T47D (cell line): Measurements from ENCODE around the gene TXNRD1.

Source experiments
- DNase-seq, 2 experiments: peaks; one replicate each; pipeline versions ENCODE4 v3.0.0 to v3.0.0-alpha.2; 2011 to 2012; ENCODE audit warnings: low read depth in 1 of 2, low spot score in 1 of 2
- JUND ChIP-seq: IDR thresholded peaks from 2 replicates; pipeline ENCODE4 v1.6.1; 2012; ENCODE audit warnings: low read depth
- in situ Hi-C: cut with HindIII; loops from 2 replicates; pipeline ENCODE4 v1.10.0; 2016; ENCODE audit warnings: low sequenced_read_pairs, low pct_unique_long_range_greater_than_20kb

The TXNRD1 gene

GRCh38 chr12:104230304-104231095 lies 14.9 kb downstream of the TXNRD1 start:
- TF ChIP-seq JUND, result no peak
- DNase-seq, result no peak
- in situ Hi-C loops, result no loop called here

DNA sequence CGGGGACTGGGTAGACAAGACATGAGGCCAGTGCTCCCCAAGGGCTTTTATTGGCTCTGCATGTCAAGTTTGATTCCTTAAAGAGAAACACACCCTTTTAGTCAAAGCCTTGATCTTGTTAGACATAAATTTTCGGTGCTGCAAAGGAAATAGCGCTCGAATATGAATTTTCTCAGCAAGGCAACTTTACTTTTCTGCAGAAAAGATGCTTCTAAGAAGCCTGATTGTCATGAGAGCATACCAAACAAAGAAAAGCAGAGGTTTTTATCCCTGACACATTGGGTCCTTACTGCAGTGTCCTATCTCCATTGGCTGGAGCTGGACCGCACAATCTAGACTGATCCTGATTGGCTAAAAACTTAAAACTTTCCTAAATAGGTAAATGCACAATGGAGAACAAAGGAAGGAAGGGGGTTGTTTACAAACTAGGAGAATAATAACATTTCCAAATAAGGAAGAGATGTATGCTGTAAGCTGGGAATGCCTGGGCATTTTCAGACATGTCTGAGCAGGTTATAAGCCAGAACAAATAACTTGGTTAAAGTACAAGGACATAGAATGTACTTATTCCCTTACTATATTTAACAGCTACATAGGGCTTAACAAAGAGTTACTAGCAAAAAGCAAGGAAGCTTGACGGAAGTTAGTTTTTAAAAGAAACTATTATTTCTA lies 17.2 kb downstream of the TXNRD1 start:
- DNase-seq, result no peak
- no peak for TF ChIP-seq JUND
- in situ Hi-C loops, result no loop called here

DNA sequence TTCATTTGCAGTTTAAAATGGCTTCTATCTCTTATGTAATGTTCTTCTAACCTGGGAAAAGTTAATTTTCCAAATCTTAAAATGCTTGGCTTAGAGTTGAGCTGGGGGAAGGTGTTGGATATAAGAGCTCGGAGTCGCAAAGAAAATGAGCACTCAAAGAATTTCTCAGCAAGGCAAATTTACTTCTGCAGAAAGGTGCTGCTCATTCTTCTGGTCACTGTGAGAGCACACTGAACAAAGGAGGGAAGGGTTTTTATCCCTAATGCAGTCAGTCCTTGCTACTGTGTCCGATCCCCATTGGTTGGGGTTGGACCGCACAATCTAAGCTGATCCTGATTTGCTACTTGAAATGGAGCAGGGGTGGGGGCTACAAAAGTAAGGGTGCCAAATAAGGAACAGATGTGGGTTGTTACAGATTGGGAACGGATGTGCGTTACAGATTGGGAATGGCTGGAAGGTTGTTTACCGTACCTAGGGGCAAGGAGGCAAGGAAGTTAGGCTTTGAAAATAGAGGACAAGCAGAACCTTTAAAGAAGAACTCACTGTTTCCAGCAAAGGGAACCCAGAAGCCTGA lies 19.4 kb downstream of the TXNRD1 start:
- no peak for TF ChIP-seq JUND
- no peak for DNase-seq
- in situ Hi-C loops, result no loop called here

- no peak for TF ChIP-seq JUND
- in situ Hi-C loops, result no loop called here
- DNase-seq, result no peak
These were observed 22.4 kb downstream of the TXNRD1 start for GRCh38 chr12:104237930-104238329.

GRCh38 chr12:104242546-104243206 lies 27.1 kb downstream of the TXNRD1 start:
- no peak for DNase-seq
- in situ Hi-C loops, result no loop called here

GRCh38 chr12:104243551-104243950 lies 28.0 kb downstream of the TXNRD1 start:
- no peak for DNase-seq
- in situ Hi-C loops, result no loop called here
- TF ChIP-seq JUND, result no peak

More at GRCh38 chr12:104242546-104243206, 27.1 kb downstream of the TXNRD1 start:
- TF ChIP-seq JUND, result no peak

DNA sequence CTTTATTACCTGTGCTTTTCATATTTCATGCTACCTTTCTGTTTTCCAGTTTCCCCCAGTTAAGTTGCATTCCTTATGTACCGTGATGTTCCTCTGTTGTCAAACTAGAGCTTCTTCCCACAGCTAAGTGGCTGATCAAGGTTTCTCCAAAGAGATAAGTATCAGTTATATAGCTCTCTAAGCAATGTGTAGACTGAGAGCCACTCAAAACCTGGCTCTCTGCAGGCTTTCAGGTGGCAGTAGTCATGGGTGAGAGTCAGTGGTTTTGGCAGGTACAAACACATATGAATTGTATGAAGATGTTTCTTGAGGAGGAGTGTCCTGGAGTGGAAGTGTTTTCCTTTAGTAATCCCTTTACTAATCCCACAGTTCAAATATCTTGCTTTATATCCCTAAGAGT lies 28.4 kb downstream of the TXNRD1 start:
- no peak for DNase-seq
- TF ChIP-seq JUND, result no peak
- in situ Hi-C loops, result no loop called here

GRCh38 chr12:104247698-104248097 lies 32.1 kb downstream of the TXNRD1 start:
- in situ Hi-C loops, result no loop called here
- DNase-seq, result no peak
- no peak for TF ChIP-seq JUND

DNA sequence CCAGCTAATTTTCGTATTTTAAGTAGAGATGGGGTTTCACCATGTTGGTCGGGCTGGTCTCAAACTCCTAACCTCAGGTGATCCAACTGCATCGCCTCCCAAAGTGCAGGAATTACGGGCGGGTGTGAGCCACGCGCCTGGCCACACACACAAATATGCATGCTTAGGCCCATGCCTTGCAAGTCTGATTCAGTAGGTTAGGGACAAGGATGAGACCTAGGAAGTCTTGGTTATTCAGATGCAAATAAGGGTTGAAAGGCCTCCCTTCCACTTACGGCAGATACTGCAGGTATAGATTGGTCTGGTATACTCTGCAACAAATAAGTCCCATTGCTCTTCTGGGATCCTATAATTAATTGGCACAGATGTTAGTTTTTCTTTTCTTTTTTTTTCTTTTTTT lies 32.9 kb downstream of the TXNRD1 start:
- TF ChIP-seq JUND, result no peak
- in situ Hi-C loops, result no loop called here
- no peak for DNase-seq

GRCh38 chr12:104249017-104249416 lies 33.4 kb downstream of the TXNRD1 start:
- in situ Hi-C loops, result no loop called here
- no peak for DNase-seq
- TF ChIP-seq JUND, result no peak

DNA sequence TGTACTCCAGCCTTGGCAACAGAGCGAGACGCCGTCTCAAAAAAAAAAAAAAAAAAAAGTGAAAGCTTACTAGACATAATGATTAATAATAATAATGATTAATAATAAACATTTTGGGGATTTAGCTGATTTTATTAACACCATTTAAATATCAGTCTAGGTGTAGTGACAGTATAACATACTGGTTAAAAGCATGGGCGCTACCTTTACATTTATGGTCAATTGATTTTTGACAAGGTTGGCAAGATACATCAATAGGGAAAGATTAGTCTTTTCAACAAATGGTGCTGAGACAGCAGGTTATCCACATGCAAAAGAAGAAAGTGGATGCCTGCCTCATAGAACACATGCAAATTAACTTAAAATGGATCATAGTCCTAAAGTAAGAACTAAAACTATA lies 34.3 kb downstream of the TXNRD1 start:
- DNase-seq, result no peak
- in situ Hi-C loops, result no loop called here

DNA sequence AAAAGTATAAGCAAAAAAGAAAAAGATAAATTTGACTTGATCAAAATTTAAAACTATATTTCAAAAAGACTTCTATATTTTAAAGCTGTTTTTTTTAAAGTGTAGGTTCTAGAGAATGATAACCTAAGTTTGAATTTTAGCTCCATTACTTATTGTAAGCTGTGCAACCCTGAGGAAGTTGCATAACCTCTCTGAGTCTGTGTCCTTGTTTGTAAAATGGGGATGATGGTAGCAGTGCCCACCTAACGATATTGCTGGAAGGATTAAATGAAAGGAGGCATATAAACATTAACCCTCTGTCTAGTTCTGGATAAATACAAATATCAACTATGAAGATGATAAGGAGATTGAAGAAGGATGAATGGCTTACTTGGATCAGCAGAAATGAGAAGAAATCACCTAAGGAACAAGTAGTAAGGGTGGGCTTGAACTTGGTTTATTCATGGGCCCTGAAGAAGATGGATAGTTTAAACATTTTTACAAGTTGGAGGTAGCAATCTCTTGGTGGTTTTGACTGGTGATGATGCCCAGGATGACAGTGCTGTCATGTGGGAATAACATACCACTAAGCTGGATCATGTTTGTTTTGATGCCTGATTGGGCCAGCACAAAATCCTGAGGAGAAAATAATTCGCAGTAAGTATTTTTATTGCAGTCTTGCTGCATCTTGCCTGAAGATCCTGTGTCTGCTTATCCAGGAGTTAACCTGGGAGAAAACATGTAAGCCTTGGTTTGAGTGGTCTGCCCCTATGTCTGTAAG lies 35.0 kb downstream of the TXNRD1 start:
- no peak for TF ChIP-seq JUND
- in situ Hi-C loops, result no loop called here
- no peak for DNase-seq

More for the DNA sequence above, 34.3 kb downstream of the TXNRD1 start:
- TF ChIP-seq JUND, result no peak
